CD4-positive, alpha-beta T cell (primary cell): ENCODE measurements around the gene POU4F1. TPM values are rescaled to one million over a fixed set of nuclear protein-coding genes. Genes with fewer than 3 reads are reported as not detected.

Source experiments
- ATAC-seq: fragments of 200-7000 bp; cut with Tn5 transposase; one replicate; pipeline ENCODE4 v1.10.0; 2022; ENCODE audit warnings: mild to moderate bottlenecking; ENCODE audit not compliant: poor library complexity
- CTCF ChIA-PET: fragments of 350-600 bp; sonication (Branson Sonifier 250); formaldehyde crosslinking; loops from one replicate; lab custom pipeline; 2021; ENCODE audit warnings: antibody characterized with exemption, inconsistent platforms; lab: Charles Lee
- POLR2A ChIA-PET: fragments of 350-600 bp; sonication (Branson Sonifier 250); formaldehyde crosslinking; loops from one replicate; lab custom pipeline; 2021; ENCODE audit warnings: antibody characterized with exemption, inconsistent platforms; lab: Charles Lee
- DNase-seq, 14 experiments: peaks; one replicate each; pipeline ENCODE4 v3.0.0-alpha.2; 2013 to 2020; ENCODE audit warnings: mixed read lengths in 2 of 14
- H3K27ac ChIP-seq, 2 donors: one replicate each; pipeline versions ENCODE4 v1.5.1 to v1.7.0; 2013; ENCODE audit warnings: low read length in 2 of 2, low read depth in 1 of 2, mild to moderate bottlenecking in 1 of 2
- H3K27me3 ChIP-seq, 2 experiments: 1 replicate in 1 of 2; 2 replicates in 1 of 2; pipeline versions ENCODE4 v1.6.1 to v1.7.0; 2013; ENCODE audit warnings: low read length in 2 of 2, control low read depth in 1 of 2, mild to moderate bottlenecking in 1 of 2, moderate library complexity in 1 of 2; ENCODE audit not compliant: insufficient read depth in 2 of 2, control insufficient read depth in 1 of 2
- H3K36me3 ChIP-seq: one replicate; pipeline ENCODE4 v1.6.1; 2013; ENCODE audit warnings: low read length, control low read depth; ENCODE audit not compliant: insufficient read depth
- H3K4me1 ChIP-seq: one replicate; pipeline ENCODE4 v1.6.1; 2013; ENCODE audit warnings: low read length, control low read depth; ENCODE audit not compliant: insufficient read depth
- H3K4me3 ChIP-seq: one replicate; pipeline ENCODE4 v1.5.1; 2013; ENCODE audit warnings: mild to moderate bottlenecking, low read length, moderate library complexity
- H3K9me3 ChIP-seq, 2 experiments: 1 replicate in 1 of 2; 2 replicates in 1 of 2; pipeline versions ENCODE4 v1.6.1 to v1.7.0; 2013; ENCODE audit warnings: low read length in 2 of 2, mild to moderate bottlenecking in 2 of 2, control low read depth in 1 of 2, moderate library complexity in 1 of 2; ENCODE audit not compliant: control insufficient read depth in 1 of 2, insufficient read depth in 1 of 2
- H3K27ac Mint-ChIP-seq: one replicate; pipeline ENCODE4 v1.8.0; 2020; ENCODE audit warnings: mixed read lengths
- H3K27me3 Mint-ChIP-seq: one replicate; pipeline ENCODE4 v1.8.0; 2021; ENCODE audit warnings: mixed read lengths
- H3K36me3 Mint-ChIP-seq: one replicate; pipeline ENCODE4 v1.8.0; 2021; ENCODE audit warnings: low read depth, mixed read lengths
- H3K4me1 Mint-ChIP-seq: one replicate; pipeline ENCODE4 v1.8.0; 2021; ENCODE audit warnings: low read depth, mixed read lengths
- H3K4me3 Mint-ChIP-seq: one replicate; pipeline ENCODE4 v1.8.0; 2020; ENCODE audit warnings: mild to moderate bottlenecking, mixed read lengths
- H3K9me3 Mint-ChIP-seq: one replicate; pipeline ENCODE4 v1.8.0; 2020; ENCODE audit warnings: mixed read lengths
- CTCF ChIP-seq: fragments of 200-600 bp; IDR thresholded peaks from one replicate; pipeline ENCODE4 v1.8.0; 2022; ENCODE audit warnings: antibody characterized with exemption, mild to moderate bottlenecking
- intact Hi-C, 2 experiments: fragments of 100-400 bp; cut with DNase I in 1 of 2; cut with micrococcal nuclease in 1 of 2; formaldehyde crosslinking; loops; one replicate each; pipeline versions ENCODE4 v1.15.1 to v1.9.0; 2023 to 2025; cut with DNase I, micrococcal nuclease
- total RNA-seq, 174 experiments: library from RNA in 2 of 174; stranded (reverse) in 2 of 174; gene quantifications; one replicate each; pipeline ENCODE4 v1.2.3 and lab custom pipeline; 2021 to 2026

Gene POU4F1
- total RNA-seq, 2 experiments from 2014 or later: 0.11 to 0.14 TPM

- Mint-ChIP-seq H3K27ac (no peak overlapping the region), H3K4me3 (no peak overlapping the region), H3K4me1 (peaks cover 18% of the 10 kb centered on the region), H3K9me3 (no peaks in the 10 kb centered on the region), H3K27me3 (peaks cover 51% of the 10 kb centered on the region), H3K36me3 (peaks cover 13% of the 10 kb centered on the region)
- Histone ChIP-seq H3K4me1 (peaks cover 34% of the 10 kb centered on the region), H3K27ac (no peak overlapping the region), H3K4me3 (no peak overlapping the region), H3K27me3 (peaks cover 49 to 50% of the 10 kb centered on the region in 2 experiments), H3K9me3 (peaks cover 0 to 33% of the 10 kb centered on the region in 2 experiments), H3K36me3 (peaks cover 2% of the 10 kb centered on the region)
- no peak for ATAC-seq
- ChIA-PET POLR2A (no interaction called here), CTCF (no interaction called here)
- TF ChIP-seq CTCF: no peak
- intact Hi-C loops: no loop called here
- DNase-seq: no peak
These were observed 7.1 kb upstream of the POU4F1 start for GRCh38 chr13:78610381-78610883.

- H3K4me1 ChIP-seq: peaks cover 39% of the 10 kb centered on the region
- TF ChIP-seq CTCF: no peak
- ChIA-PET POLR2A (interaction anchor here (0.6 kb wide), 1 partner anchor 788 kb away, joined by 3 read pairs; no protein-coding TSS in a partner anchor), CTCF (no interaction called here)
- Mint-ChIP-seq H3K36me3 (peaks cover 6% of the 10 kb centered on the region), H3K27me3 (peaks cover 59% of the 10 kb centered on the region), H3K4me3 (peak overlapping the region; percentile 77), H3K4me1 (peaks cover 23% of the 10 kb centered on the region), H3K9me3 (no peaks in the 10 kb centered on the region), H3K27ac (no peak overlapping the region)
- peaks cover 57 to 58% of the 10 kb centered on the region in 2 experiments for H3K27me3 ChIP-seq
- DNase-seq (no peak), ATAC-seq (no peak)
- no peaks in the 10 kb centered on the region for H3K36me3 ChIP-seq
- intact Hi-C loops: loop anchor here (5.0 kb wide), 1 partner anchor 48 kb away; the partner anchor contains the start of gene OBI1 (in 2 of the 2)
- H3K9me3 ChIP-seq: peaks cover 0 to 36% of the 10 kb centered on the region in 2 experiments
- no peak overlapping the region for H3K27ac ChIP-seq
- H3K4me3 ChIP-seq: peak overlapping the region; percentile 46
These were observed 6.3 kb upstream of the POU4F1 start for GRCh38 chr13:78609464-78610205.

GRCh38 chr13:78608688-78609463 lies 5.5 kb upstream of the POU4F1 start:
- Histone ChIP-seq H3K27me3 (peaks cover 64 to 65% of the 10 kb centered on the region in 2 experiments), H3K27ac (no peak overlapping the region), H3K4me3 (peak overlapping the region; percentile 46), H3K4me1 (peaks cover 39% of the 10 kb centered on the region), H3K9me3 (peaks cover 0 to 36% of the 10 kb centered on the region in 2 experiments), H3K36me3 (no peaks in the 10 kb centered on the region)
- peaks cover 67% of the 10 kb centered on the region for H3K27me3 Mint-ChIP-seq
- ATAC-seq (peak; percentile 16), DNase-seq (peak in 1 of 14 experiments; percentile 16)
- no peak overlapping the region for H3K27ac Mint-ChIP-seq
- peak overlapping the region; percentile 77 for H3K4me3 Mint-ChIP-seq
- no peaks in the 10 kb centered on the region for H3K36me3 Mint-ChIP-seq
- H3K4me1 Mint-ChIP-seq: peaks cover 28% of the 10 kb centered on the region
- intact Hi-C loops: loop anchor here (5.0 kb wide), 1 partner anchor 48 kb away; the partner anchor contains the start of gene OBI1 (in 2 of the 2)
- CTCF ChIA-PET: no interaction called here
- TF ChIP-seq CTCF: no peak
- POLR2A ChIA-PET: interaction anchor here (0.6 kb wide), 2 partner anchors 50 to 789 kb away, joined by 3 read pairs; no protein-coding TSS in a partner anchor
- H3K9me3 Mint-ChIP-seq: no peaks in the 10 kb centered on the region
